ENCODE data around the gene ATP13A3. TPM values are rescaled to one million over a fixed set of nuclear protein-coding genes. Genes with fewer than 3 reads are reported as not detected.

ATP13A3 gene
- total RNA-seq, 1 donor from 2014 or later: 60.2 TPM

DNA sequence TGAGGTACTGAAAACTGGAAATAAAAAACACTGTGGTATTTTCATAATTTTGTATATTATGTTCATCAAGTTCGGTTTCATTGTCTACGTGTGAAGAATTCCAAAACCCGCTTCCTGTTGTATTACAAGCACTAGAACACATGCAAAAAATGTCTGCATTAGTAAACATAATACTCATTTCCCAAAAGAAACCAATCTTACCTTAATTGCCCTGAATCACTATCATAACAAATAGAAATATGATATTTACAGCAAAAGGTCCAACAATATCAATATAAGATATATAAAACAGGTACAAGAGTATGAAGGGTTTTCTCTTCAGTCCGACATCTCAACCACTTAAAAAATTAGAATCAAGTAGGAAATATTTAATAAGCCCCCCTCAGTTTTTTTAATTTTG is 61.4 kb downstream of the ATP13A3 start:
- Mint-ChIP-seq H3K27me3 (ENCODE audit: low read depth) (no peaks in the 10 kb centered on the region), H3K4me1 (no peaks in the 10 kb centered on the region), H3K27ac (no peak overlapping the region), H3K9me3 (no peaks in the 10 kb centered on the region), H3K4me3 (no peak overlapping the region), H3K36me3 (peaks cover 25% of the 10 kb centered on the region)
- TF ChIP-seq, protein P1, sequence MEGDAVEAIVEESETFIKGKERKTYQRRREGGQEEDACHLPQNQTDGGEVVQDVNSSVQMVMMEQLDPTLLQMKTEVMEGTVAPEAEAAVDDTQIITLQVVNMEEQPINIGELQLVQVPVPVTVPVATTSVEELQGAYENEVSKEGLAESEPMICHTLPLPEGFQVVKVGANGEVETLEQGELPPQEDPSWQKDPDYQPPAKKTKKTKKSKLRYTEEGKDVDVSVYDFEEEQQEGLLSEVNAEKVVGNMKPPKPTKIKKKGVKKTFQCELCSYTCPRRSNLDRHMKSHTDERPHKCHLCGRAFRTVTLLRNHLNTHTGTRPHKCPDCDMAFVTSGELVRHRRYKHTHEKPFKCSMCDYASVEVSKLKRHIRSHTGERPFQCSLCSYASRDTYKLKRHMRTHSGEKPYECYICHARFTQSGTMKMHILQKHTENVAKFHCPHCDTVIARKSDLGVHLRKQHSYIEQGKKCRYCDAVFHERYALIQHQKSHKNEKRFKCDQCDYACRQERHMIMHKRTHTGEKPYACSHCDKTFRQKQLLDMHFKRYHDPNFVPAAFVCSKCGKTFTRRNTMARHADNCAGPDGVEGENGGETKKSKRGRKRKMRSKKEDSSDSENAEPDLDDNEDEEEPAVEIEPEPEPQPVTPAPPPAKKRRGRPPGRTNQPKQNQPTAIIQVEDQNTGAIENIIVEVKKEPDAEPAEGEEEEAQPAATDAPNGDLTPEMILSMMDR (IDR thresholded peaks at IDR 0.05; ENCODE audit: unreplicated experiment): no peak
- DNase-seq (ENCODE audit: low spot score in 2 of 2, unreplicated experiment in 2 of 2): no peak

DNA sequence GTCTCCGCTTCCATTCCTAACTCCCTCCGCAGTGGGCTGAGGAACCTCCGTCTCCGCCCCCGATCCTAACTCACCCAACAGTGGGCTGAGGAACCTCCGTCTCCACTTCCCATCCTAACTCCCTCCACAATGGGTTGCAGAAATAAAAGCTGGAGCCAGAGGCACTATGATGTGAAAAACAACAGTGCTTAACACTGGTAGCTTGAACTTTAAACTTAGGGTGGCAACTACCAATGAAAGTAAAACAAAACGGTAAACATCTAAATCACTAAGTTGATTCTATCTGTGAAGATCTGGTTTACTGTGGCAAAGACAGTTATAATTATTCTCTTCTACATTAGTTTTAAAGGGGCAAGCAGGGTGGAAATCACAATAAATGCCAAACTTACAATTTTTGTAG is 61.8 kb downstream of the ATP13A3 start:
- Mint-ChIP-seq H3K27me3 (ENCODE audit: low read depth) (no peaks in the 10 kb centered on the region), H3K27ac (no peak overlapping the region), H3K36me3 (peaks cover 25% of the 10 kb centered on the region), H3K4me3 (no peak overlapping the region), H3K4me1 (no peaks in the 10 kb centered on the region), H3K9me3 (no peaks in the 10 kb centered on the region)
- no peak for DNase-seq (ENCODE audit: low spot score in 2 of 2, unreplicated experiment in 2 of 2)
- TF ChIP-seq, protein P1 (IDR thresholded peaks at IDR 0.05; ENCODE audit: unreplicated experiment): no peak

DNA sequence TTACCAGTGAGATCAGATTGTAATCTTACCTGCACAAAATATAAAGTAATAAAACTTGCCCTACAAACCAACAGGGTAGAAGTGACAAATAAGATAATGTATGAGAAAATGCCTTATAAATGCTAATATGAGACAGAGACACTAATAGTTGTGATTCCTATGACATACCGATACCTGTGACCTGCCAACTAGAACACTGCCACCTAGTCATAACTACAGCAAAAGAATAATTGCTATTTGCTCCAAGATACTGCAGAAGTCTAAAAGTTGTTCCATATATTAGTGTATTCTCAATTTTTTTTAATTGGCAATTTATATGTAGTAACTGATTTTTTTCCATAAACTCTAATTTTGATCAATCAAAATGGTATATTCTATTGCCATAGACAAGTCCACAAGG is 62.4 kb downstream of the ATP13A3 start:
- Mint-ChIP-seq H3K27me3 (ENCODE audit: low read depth) (no peaks in the 10 kb centered on the region), H3K36me3 (peaks cover 21% of the 10 kb centered on the region), H3K27ac (no peak overlapping the region), H3K9me3 (no peaks in the 10 kb centered on the region), H3K4me3 (no peak overlapping the region), H3K4me1 (no peaks in the 10 kb centered on the region)
- TF ChIP-seq, protein P1 (IDR thresholded peaks at IDR 0.05; ENCODE audit: unreplicated experiment): no peak
- DNase-seq (ENCODE audit: low spot score in 2 of 2, unreplicated experiment in 2 of 2): no peak

DNA sequence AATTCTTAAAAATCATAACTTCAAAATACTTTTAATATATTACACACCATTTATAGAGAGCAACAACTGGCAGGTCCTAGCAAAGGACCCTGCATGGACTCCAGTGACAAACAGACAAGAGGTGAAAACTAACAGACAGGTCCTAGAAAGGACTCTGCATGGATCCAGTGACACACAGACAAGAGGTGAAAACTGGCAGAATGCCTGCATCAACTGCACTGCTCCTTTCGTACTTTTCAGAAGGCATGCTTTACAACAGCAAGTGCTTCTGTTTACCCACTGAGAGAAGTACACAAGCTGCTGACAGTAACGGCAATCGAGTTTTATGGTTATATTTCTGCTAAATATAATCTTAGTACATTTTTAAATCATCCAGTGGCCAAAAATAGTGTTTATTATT is 63.5 kb downstream of the ATP13A3 start:
- no peak overlapping the region for H3K27ac Mint-ChIP-seq
- no peak overlapping the region for H3K4me3 Mint-ChIP-seq
- H3K9me3 Mint-ChIP-seq: no peaks in the 10 kb centered on the region
- no peak for DNase-seq (ENCODE audit: low spot score in 2 of 2, unreplicated experiment in 2 of 2)
- H3K4me1 Mint-ChIP-seq: no peaks in the 10 kb centered on the region
- TF ChIP-seq, protein P1 (IDR thresholded peaks at IDR 0.05; ENCODE audit: unreplicated experiment): no peak
- H3K36me3 Mint-ChIP-seq: peaks cover 25% of the 10 kb centered on the region
- H3K27me3 Mint-ChIP-seq (ENCODE audit: low read depth): no peaks in the 10 kb centered on the region

DNA sequence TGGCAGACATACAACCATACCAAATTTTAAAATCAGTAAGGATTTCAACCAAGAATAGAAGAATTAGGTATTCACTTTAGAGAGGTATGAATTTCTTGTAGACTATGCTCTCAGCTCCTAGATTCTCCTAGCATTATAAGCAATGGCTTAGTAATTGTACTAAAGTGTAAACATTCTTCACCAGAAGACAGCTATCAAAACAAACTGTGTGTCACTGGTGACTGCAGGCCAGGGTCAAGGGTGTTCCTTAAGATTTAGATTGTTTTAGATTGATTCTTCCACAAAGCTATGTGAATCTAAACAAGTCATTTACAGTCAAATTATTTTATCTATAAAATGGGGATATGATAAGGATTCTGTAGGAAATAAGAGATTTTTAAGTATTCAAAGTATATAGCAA is 64.6 kb downstream of the ATP13A3 start:
- no peak overlapping the region for H3K27ac Mint-ChIP-seq

More for the DNA sequence above, 64.6 kb downstream of the ATP13A3 start:
- Mint-ChIP-seq H3K36me3 (peaks cover 26% of the 10 kb centered on the region), H3K4me1 (no peaks in the 10 kb centered on the region), H3K4me3 (no peak overlapping the region), H3K27me3 (ENCODE audit: low read depth) (no peaks in the 10 kb centered on the region), H3K9me3 (no peaks in the 10 kb centered on the region)
- TF ChIP-seq, protein P1 (IDR thresholded peaks at IDR 0.05; ENCODE audit: unreplicated experiment): no peak
- no peak for DNase-seq (ENCODE audit: low spot score in 2 of 2, unreplicated experiment in 2 of 2)
